Measurements from ENCODE around the gene FAM83F. TPM values are rescaled to one million over a fixed set of nuclear protein-coding genes. Genes with fewer than 3 reads are reported as not detected.

FAM83F gene
- total RNA-seq, 1 experiment from 2014 or later = 8.1 TPM

DNA sequence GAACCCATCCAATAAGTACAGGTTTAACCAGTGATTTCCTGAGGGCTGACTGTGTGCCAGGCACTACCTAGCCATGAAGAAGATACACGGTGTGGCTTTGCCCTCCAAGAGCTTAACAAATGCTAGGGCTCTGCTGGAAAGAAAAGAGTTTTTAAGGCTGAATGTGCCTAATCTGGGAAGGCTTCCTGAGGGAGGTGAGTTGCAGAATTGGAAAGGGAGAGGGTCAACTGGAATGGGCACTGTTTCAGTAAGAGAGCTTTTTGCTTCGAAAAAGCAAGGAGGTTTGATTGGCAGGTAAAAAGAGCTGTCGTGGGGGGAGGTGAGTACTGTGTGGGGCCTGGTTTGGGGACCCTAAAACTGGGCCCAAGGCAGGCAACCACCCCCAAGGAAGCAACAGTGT is 2.7 kb downstream of the FAM83F start:
- DNase-seq = no peak
- Histone ChIP-seq H3K36me3 (ENCODE audit: low read depth) (no peaks in the 10 kb centered on the region), H3K4me1 (replicated peaks; ENCODE audit: insufficient read depth) (peaks cover 44% of the 10 kb centered on the region), H3K4me2 (peak overlapping the region; percentile 50; the same call in 1 of the 2 replicates), H4K20me1 (ENCODE audit: insufficient read depth) (no peaks in the 10 kb centered on the region), H3K4me3 (no peak overlapping the region), H3K27me3 (ENCODE audit: insufficient read depth, low read depth) (peaks cover 18% of the 10 kb centered on the region), H3K9me2 (ENCODE audit: insufficient read depth) (no peaks in the 10 kb centered on the region), H3F3A (ENCODE audit: insufficient read depth, low read depth) (peaks cover 17% of the 10 kb centered on the region; the same call in 1 of the 2 replicates), H3K9me3 (ENCODE audit: insufficient read depth, low read depth) (no peaks in the 10 kb centered on the region), H2AFZ (no peak overlapping the region), H3K79me2 (ENCODE audit: low read depth) (no peaks in the 10 kb centered on the region), H3K27ac (no peak overlapping the region)
- POLR2A ChIA-PET (ENCODE audit: unreplicated experiment) = no interaction called here
- BruUV-seq (replicated peaks) = no TSS peak
- CTCF ChIA-PET = interaction anchor here (0.6 to 1.0 kb wide), 2 partner anchors 27 to 1716 kb away, joined by 3 to 5 read pairs; no protein-coding TSS in a partner anchor
- intact Hi-C loops (cut with micrococcal nuclease; ENCODE audit: unreplicated experiment) = no loop called here
- no peak for TF ChIP-seq EZH2 (IDR thresholded peaks at IDR 0.05; ENCODE audit: low read depth)
- TF ChIP-seq, protein P1, sequence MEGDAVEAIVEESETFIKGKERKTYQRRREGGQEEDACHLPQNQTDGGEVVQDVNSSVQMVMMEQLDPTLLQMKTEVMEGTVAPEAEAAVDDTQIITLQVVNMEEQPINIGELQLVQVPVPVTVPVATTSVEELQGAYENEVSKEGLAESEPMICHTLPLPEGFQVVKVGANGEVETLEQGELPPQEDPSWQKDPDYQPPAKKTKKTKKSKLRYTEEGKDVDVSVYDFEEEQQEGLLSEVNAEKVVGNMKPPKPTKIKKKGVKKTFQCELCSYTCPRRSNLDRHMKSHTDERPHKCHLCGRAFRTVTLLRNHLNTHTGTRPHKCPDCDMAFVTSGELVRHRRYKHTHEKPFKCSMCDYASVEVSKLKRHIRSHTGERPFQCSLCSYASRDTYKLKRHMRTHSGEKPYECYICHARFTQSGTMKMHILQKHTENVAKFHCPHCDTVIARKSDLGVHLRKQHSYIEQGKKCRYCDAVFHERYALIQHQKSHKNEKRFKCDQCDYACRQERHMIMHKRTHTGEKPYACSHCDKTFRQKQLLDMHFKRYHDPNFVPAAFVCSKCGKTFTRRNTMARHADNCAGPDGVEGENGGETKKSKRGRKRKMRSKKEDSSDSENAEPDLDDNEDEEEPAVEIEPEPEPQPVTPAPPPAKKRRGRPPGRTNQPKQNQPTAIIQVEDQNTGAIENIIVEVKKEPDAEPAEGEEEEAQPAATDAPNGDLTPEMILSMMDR (conservative IDR thresholded peaks at IDR 0.05) = no peak

DNA sequence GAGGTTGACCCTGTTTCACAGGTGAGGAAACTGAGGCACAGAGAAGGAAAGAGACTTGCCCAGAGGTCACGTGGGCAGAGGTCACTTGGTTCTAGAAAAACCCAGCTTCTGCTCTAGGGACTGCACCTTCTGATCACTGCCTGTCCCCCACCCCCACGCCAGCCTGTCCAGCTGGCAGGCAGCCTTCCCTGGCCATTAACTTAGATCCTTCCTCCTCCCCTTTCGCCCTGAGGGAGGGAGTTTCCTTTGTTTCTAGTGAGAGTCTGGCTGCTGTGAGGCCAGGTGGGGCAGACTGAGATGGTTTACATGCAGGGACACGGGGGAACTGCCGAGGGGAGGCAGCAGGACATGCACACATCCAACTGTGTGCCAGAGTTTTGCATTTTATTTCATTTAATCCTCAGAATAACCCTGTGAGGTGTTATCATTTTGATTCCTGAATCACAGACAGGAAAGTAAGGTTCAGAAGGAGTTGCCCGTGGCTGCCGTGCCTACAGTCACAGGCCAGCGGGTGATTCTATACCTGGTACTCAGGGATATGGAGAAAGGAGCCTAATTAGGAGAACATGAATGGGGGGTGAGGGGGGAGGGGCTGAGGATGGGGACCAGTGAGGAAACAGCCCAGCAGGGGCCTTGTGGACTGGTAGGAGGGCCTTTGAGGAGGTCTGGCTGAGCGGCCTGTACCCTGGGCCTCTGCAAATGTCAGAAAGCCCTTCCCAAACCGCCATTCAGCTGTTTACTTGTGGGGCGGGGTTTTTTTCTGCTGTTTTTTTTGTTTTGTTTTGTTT is 3.4 kb downstream of the FAM83F start:
- intact Hi-C loops (cut with micrococcal nuclease; ENCODE audit: unreplicated experiment) = no loop called here
- BruUV-seq (replicated peaks) = no TSS peak
- Histone ChIP-seq H3K79me2 (ENCODE audit: low read depth) (no peaks in the 10 kb centered on the region), H3K27ac (no peak overlapping the region), H2AFZ (no peak overlapping the region), H3K4me3 (no peak overlapping the region), H3K4me2 (peak overlapping the region; percentile 50), H3K27me3 (ENCODE audit: insufficient read depth, low read depth) (peaks cover 14% of the 10 kb centered on the region; the same call in 1 of the 2 replicates), H3K9me3 (ENCODE audit: insufficient read depth, low read depth) (no peaks in the 10 kb centered on the region), H4K20me1 (ENCODE audit: insufficient read depth) (no peaks in the 10 kb centered on the region), H3K9me2 (ENCODE audit: insufficient read depth) (no peaks in the 10 kb centered on the region), H3K4me1 (replicated peaks; ENCODE audit: insufficient read depth) (peaks cover 47% of the 10 kb centered on the region), H3K36me3 (ENCODE audit: low read depth) (no peaks in the 10 kb centered on the region), H3F3A (ENCODE audit: insufficient read depth, low read depth) (peaks cover 17% of the 10 kb centered on the region; the same call in 1 of the 2 replicates)
- ChIA-PET CTCF (interaction anchor here (1.0 kb wide), 1 partner anchor 26 kb away, joined by 3 read pairs; no protein-coding TSS in a partner anchor), POLR2A (ENCODE audit: unreplicated experiment) (no interaction called here)
- TF ChIP-seq EZH2 (IDR thresholded peaks at IDR 0.05; ENCODE audit: low read depth) = no peak
- TF ChIP-seq, protein P1 (conservative IDR thresholded peaks at IDR 0.05) = no peak
- DNase-seq = peak; percentile 68 to 74

DNA sequence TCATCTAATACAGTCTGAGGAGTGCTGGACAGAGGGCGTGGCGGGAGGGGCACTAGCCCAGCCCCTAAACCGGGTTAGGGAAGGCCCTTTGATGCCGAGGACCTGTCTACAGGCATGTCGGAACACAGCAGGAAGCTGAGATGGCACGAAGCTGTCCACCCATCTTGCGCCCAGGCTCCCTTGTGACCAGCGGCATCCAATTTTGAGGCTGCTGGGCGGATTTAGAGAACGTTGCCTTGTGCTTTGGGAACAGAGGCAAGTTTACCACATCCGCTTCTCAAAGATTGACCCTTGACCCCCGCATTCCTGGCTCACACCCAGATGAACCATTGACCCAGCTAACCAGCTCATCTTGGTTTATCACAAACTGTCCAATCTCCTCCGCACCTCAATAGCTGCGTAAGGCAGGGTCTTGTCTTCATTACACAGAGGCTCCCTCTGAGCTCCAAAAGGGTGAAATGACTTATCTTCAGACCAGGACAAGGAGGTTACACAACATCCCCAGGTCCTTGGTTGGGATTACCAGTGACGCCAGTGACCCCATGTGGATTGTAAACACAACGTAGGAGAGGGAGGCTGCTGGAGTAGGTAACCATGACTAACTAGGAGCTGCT is 4.5 kb downstream of the FAM83F start:
- no peaks in the 10 kb centered on the region for H3K9me2 ChIP-seq (ENCODE audit: insufficient read depth)
- H3K36me3 ChIP-seq (ENCODE audit: low read depth) = no peaks in the 10 kb centered on the region
- H3K79me2 ChIP-seq (ENCODE audit: low read depth) = no peaks in the 10 kb centered on the region
- no peak overlapping the region for H3K27ac ChIP-seq
- peaks cover 2% of the 10 kb centered on the region; the same call in 1 of the 2 replicates for H3K27me3 ChIP-seq (ENCODE audit: insufficient read depth, low read depth)
- no peaks in the 10 kb centered on the region for H3K9me3 ChIP-seq (ENCODE audit: insufficient read depth, low read depth)
- TF ChIP-seq EZH2 (IDR thresholded peaks at IDR 0.05; ENCODE audit: low read depth) = no peak
- TF ChIP-seq, protein P1 (conservative IDR thresholded peaks at IDR 0.05) = no peak
- peaks cover 17% of the 10 kb centered on the region; the same call in 1 of the 2 replicates for H3F3A ChIP-seq (ENCODE audit: insufficient read depth, low read depth)
- peak in 1 of 2 experiments; percentile 39 for DNase-seq
- peaks cover 47% of the 10 kb centered on the region for H3K4me1 ChIP-seq (replicated peaks; ENCODE audit: insufficient read depth)
- BruUV-seq (replicated peaks) = no TSS peak
- no peak overlapping the region for H2AFZ ChIP-seq
- intact Hi-C loops (cut with micrococcal nuclease; ENCODE audit: unreplicated experiment) = no loop called here
- no peak overlapping the region for H3K4me2 ChIP-seq
- POLR2A ChIA-PET (ENCODE audit: unreplicated experiment) = interaction anchor here (0.5 to 0.7 kb wide), 3 partner anchors 19 to 345 kb away, joined by 3 to 4 read pairs (median 3); no protein-coding TSS in a partner anchor
- CTCF ChIA-PET = no interaction called here
- no peak overlapping the region for H3K4me3 ChIP-seq
- no peaks in the 10 kb centered on the region for H4K20me1 ChIP-seq (ENCODE audit: insufficient read depth)
